ENCODE results near the gene STRA6.
"Not testable (repeated sequence)": the region's sequence is repeated elsewhere in the genome, so short reads cannot be mapped to it uniquely, and the experiment has no call there.

The STRA6 gene

DNA sequence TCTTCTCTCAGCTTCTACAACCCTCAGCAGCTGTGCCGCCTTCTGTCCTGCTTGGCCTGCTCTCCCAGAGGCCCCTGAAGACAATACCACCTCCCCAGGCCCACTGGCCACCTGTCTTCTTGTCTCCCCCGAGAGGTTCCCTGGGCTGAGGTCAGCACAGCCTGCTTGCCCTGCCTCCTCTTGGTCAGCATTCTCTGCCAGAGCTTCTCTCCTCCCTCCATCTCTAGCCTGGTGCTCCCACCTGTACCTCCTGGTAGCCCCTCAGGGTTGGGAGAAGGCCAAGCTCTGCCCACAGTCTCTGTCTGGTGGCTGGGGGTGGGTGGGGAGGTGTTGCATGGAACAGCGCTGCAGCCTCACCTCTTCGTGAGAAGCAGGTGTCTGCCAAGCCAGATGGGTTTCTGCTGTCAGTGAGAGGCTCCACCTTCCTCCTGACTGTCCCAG is 34.7 kb downstream of the STRA6 start:
- no peaks in the 10 kb centered on the region for H3K9me3 ChIP-seq (ENCODE audit: low read length)
- H3K27me3 ChIP-seq (ENCODE audit: insufficient read depth, low read length) = peaks cover 4% of the 10 kb centered on the region

GRCh38 chr15:74165461-74165860 is 37.1 kb downstream of the STRA6 start:
- no peak overlapping the region for H2AFZ ChIP-seq (ENCODE audit: low read depth, low read length)
- H3K4me3 ChIP-seq (ENCODE audit: low read length) = no peak overlapping the region
- no peaks in the 10 kb centered on the region for H3K9me3 ChIP-seq (ENCODE audit: low read length)
- H3K4me1 ChIP-seq (ENCODE audit: insufficient read depth, low read length) = peaks cover 3% of the 10 kb centered on the region
- peaks cover 4% of the 10 kb centered on the region for H3K27me3 ChIP-seq (ENCODE audit: insufficient read depth, low read length)
- H3K36me3 ChIP-seq (ENCODE audit: insufficient read depth, low read length) = no peaks in the 10 kb centered on the region

More for the DNA sequence above, 34.7 kb downstream of the STRA6 start:
- no peak overlapping the region for H2AFZ ChIP-seq (ENCODE audit: low read depth, low read length)
- H3K4me1 ChIP-seq (ENCODE audit: insufficient read depth, low read length) = peaks cover 7% of the 10 kb centered on the region
- no peak overlapping the region for H3K4me3 ChIP-seq (ENCODE audit: low read length)
- H3K36me3 ChIP-seq (ENCODE audit: insufficient read depth, low read length) = no peaks in the 10 kb centered on the region

DNA sequence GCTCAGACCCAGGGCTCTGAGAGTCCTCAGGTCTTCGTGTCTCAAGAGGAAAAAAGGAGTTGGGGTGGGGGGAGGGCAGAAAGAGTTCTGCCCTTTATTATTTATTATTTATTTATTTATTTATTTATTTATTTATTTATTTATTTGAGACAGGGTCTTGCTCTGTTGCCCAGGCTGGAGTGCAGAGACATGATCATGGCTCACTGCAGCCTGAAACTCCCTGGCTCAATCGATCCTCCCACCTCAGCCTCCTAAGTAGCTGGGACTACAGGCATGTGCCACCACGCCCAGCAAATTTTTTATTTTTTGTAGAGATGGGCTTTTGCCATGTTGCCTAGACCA is 40.4 kb downstream of the STRA6 start:
- H3K27me3 ChIP-seq (ENCODE audit: insufficient read depth, low read length); H3K9me3 ChIP-seq (ENCODE audit: low read length); H3K4me3 ChIP-seq (ENCODE audit: low read length); H3K36me3 ChIP-seq (ENCODE audit: insufficient read depth, low read length); H3K4me1 ChIP-seq (ENCODE audit: insufficient read depth, low read length); H2AFZ ChIP-seq (ENCODE audit: low read depth, low read length): not testable (repeated sequence)

DNA sequence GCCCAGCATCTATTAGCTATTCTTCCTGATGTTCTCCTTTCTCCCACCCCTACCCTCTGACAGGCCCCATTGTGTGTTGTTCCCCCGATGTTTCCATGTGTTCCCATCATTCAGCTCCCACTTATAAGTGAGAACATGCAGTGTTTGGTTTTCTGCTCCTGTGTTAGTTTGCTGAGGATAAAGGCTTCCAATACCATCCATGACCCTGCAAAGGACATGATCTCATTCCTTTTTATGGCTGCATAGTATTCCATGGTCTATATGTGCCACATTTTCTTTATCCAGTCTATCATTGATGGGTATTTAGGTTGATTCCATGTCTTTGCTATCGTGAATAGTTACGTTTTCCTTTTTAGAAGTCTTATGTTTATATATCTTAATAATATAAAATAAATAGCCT is 42.2 kb downstream of the STRA6 start:
- H3K9me3 ChIP-seq (ENCODE audit: low read length); H3K36me3 ChIP-seq (ENCODE audit: insufficient read depth, low read length); H2AFZ ChIP-seq (ENCODE audit: low read depth, low read length); H3K27me3 ChIP-seq (ENCODE audit: insufficient read depth, low read length); H3K4me3 ChIP-seq (ENCODE audit: low read length): not testable (repeated sequence)
- peaks cover 14% of the 10 kb centered on the region for H3K4me1 ChIP-seq (ENCODE audit: insufficient read depth, low read length)

- Histone ChIP-seq H3K27me3 (ENCODE audit: insufficient read depth, low read length) (no peaks in the 10 kb centered on the region), H2AFZ (ENCODE audit: low read depth, low read length) (no peak overlapping the region), H3K4me1 (ENCODE audit: insufficient read depth, low read length) (peaks cover 14% of the 10 kb centered on the region), H3K9me3 (ENCODE audit: low read length) (no peaks in the 10 kb centered on the region), H3K36me3 (ENCODE audit: insufficient read depth, low read length) (no peaks in the 10 kb centered on the region), H3K4me3 (ENCODE audit: low read length) (no peak overlapping the region)
Observed at GRCh38 chr15:74159773-74160172, 42.8 kb downstream of the STRA6 start.

DNA sequence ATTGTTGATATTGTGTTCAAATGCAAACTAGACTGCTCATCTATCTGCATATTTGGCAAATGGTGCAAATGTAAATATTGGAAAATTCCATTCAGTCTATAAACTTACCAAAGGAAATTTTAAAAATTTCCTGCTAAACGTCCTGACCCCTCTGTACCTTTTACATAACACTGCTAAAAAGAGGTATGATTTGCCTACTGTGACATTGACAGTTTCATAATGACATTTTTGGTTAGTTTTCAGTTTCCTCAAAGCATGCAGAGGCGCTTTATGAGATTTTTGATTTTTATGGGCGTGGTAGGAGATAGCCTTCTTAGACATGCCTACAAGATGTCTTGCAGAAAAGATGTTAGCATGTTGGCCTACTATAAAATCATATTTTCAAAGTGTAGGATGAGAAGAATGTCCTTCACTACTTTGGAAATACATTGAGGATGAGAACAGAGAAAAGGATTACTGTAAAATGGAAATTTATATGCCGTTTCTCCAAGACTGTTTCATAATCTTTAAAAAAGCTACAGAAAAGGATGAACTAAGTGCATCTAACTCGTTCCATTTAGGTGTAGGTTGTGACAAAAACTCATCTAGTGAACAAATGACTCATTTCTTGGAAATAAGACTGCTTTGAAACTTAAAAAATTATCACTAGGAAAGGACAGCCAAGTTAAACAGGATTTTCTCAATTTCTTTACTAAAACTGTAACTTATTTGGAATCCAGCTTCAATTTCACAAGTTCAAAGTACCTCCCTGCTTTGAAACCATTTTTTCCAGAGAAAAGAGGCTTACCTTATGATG is 43.5 kb downstream of the STRA6 start:
- H3K4me3 ChIP-seq (ENCODE audit: low read length) = no peak overlapping the region
- H2AFZ ChIP-seq (ENCODE audit: low read depth, low read length) = no peak overlapping the region

DNA sequence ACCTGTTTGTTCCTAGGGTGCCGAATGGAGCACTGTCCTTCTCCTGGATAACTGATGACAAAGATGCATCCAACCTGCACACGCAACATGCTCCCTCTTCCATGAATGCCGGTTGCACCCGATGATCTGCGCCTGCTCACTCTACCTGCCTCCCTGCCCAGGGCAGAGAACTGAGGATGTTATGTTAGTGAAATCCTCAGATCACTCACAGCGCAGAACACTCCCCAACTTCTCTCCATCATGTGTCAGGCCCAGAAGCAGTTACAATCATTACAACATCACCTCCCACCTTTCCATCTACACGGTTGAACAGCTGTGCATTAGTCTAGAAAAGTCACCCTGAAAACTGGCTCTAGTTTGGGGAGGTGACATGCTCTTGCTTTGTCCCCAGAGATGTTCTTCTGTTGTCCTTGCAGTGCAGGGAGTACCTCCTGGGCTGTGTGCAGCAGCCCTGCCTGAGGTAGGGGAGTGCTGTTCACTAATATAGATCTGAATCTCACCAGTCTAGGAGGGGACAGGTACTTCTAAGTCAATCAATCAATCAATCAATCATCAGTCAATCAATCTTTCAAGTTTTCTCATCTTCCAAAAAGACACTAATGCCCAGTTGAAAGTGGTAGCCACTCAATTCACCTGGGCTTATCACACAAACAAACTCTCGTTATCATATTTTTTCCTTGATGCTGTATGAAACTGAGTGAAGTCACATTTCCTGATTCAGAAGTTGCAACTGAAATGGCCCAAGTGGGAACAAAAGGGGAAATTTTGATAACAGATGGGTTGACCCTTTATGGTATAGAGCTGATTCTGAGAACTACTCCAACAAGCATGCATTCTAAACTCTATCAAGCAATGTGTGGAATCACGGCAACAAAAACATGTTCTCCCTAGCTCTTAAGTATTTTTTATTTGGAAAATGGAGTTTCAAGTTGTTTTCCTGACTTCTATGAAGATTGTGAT is 44.4 kb downstream of the STRA6 start:
- Histone ChIP-seq H3K27me3 (ENCODE audit: insufficient read depth, low read length) (no peaks in the 10 kb centered on the region), H3K4me1 (ENCODE audit: insufficient read depth, low read length) (peaks cover 14% of the 10 kb centered on the region), H2AFZ (ENCODE audit: low read depth, low read length) (no peak overlapping the region), H3K9me3 (ENCODE audit: low read length) (no peaks in the 10 kb centered on the region), H3K36me3 (ENCODE audit: insufficient read depth, low read length) (no peaks in the 10 kb centered on the region), H3K4me3 (ENCODE audit: low read length) (no peak overlapping the region)

More for the DNA sequence above, 43.5 kb downstream of the STRA6 start:
- peaks cover 14% of the 10 kb centered on the region for H3K4me1 ChIP-seq (ENCODE audit: insufficient read depth, low read length)
- no peaks in the 10 kb centered on the region for H3K36me3 ChIP-seq (ENCODE audit: insufficient read depth, low read length)
- no peaks in the 10 kb centered on the region for H3K9me3 ChIP-seq (ENCODE audit: low read length)
- no peaks in the 10 kb centered on the region for H3K27me3 ChIP-seq (ENCODE audit: insufficient read depth, low read length)

DNA sequence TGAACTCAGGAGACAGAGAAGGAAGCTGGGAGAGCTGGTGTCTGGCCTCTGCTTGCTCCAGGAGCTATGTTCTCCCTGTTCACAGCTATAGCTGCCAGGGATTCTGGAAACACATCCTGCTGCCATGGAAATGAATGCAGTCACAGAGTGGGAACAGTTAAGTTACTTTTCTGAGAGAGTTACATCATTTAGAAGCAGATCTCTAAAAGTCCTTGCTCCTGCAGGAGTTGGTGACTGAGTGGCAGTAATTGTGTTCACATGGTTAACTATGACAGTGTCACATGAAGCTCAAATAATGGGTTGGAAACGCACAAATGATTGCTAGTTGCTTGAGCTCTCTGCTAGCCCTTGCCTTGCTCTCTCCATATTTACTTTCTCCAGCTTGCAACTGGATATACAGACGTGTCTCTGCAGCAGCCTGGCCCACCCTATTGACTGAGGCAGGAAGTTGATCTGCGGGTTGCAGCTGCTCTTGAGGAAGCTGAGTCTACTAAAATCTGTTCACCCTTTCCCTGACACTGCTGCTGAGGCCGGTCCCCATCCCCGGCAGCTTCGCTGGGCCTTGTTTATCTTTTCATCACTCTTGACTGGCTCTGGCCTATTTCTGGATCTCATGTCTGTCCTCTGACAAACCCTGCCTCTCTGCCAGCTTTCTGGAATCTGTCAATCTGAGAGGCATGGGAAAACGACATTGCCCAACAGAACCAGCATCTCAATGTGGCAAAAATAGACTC is 45.7 kb downstream of the STRA6 start:
- H2AFZ ChIP-seq (ENCODE audit: low read depth, low read length) = peak overlapping the region; percentile 41
- no peaks in the 10 kb centered on the region for H3K9me3 ChIP-seq (ENCODE audit: low read length)
- peaks cover 14% of the 10 kb centered on the region for H3K4me1 ChIP-seq (ENCODE audit: insufficient read depth, low read length)
- no peaks in the 10 kb centered on the region for H3K27me3 ChIP-seq (ENCODE audit: insufficient read depth, low read length)
- H3K36me3 ChIP-seq (ENCODE audit: insufficient read depth, low read length) = no peaks in the 10 kb centered on the region
- H3K4me3 ChIP-seq (ENCODE audit: low read length) = no peak overlapping the region

DNA sequence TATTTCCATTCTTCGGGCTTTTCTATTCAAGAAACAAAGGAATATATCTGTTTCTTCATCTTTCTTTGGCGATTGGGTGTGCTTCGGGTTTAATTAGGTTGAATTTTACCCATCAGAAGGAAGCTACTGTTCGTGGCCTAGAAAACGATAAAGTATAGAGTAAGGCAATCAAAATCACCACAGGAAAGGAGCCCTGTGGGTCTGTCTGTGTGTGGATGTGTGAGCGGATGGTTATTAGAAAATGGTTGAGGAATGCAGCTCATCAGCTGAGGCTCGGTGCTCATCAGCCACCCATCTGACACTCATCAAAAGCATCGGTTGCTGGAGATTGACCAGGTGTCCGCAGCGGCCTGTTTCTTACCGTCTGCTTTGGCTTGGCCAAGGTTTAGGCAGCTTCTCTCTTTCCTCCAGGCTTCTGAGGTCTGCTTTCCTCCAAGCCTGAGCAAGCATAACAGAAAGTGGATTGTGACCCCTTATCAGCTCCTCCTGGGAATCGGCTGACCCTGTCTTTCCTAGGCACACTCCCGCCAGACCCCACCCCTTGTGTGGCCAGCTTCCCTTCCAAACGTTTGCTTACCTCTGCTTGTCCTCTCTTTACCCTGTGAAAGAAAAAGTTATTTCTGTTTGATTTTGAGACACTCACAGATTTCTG is 46.7 kb downstream of the STRA6 start:
- Histone ChIP-seq H2AFZ (ENCODE audit: low read depth, low read length) (no peak overlapping the region), H3K36me3 (ENCODE audit: insufficient read depth, low read length) (no peaks in the 10 kb centered on the region), H3K27me3 (ENCODE audit: insufficient read depth, low read length) (no peaks in the 10 kb centered on the region), H3K9me3 (ENCODE audit: low read length) (no peaks in the 10 kb centered on the region), H3K4me1 (ENCODE audit: insufficient read depth, low read length) (peaks cover 14% of the 10 kb centered on the region), H3K4me3 (ENCODE audit: low read length) (no peak overlapping the region)

- Histone ChIP-seq H3K4me1 (ENCODE audit: insufficient read depth, low read length) (no peaks in the 10 kb centered on the region), H3K36me3 (ENCODE audit: insufficient read depth, low read length) (no peaks in the 10 kb centered on the region), H3K9me3 (ENCODE audit: low read length) (no peaks in the 10 kb centered on the region), H2AFZ (ENCODE audit: low read depth, low read length) (no peak overlapping the region), H3K4me3 (ENCODE audit: low read length) (no peak overlapping the region), H3K27me3 (ENCODE audit: insufficient read depth, low read length) (no peaks in the 10 kb centered on the region)
Observed at GRCh38 chr15:74147051-74147450, 55.5 kb downstream of the STRA6 start.

DNA sequence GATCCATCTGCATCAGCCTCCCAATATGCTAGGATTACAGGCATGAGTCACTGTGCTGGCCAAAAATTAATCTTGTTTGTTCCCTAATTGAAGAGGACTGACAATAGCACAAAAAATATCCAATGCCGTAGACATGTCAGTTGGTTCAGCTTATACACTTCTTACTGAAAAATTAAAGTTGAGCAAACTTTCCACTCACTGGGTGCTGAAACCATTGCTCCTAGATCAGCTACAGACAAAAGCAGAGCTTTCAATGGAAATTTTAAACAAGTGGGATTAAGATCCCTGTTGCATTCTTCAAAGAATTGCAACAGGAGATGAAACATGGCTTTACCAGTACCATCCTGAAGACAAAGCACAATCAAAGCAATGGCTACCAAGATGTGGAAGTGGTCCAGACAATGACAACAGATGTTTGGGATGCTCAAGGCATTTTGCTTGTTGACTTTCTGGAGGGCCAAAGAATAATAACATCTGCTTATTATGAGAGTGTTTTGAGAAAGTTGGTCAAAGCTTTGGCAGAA is 56.2 kb downstream of the STRA6 start:
- no peaks in the 10 kb centered on the region for H3K4me1 ChIP-seq (ENCODE audit: insufficient read depth, low read length)

GRCh38 chr15:74144153-74144775 is 58.3 kb downstream of the STRA6 start:
- Histone ChIP-seq H3K27me3 (ENCODE audit: insufficient read depth, low read length) (peaks cover 10% of the 10 kb centered on the region), H2AFZ (ENCODE audit: low read depth, low read length) (no peak overlapping the region), H3K9me3 (ENCODE audit: low read length) (no peaks in the 10 kb centered on the region), H3K4me1 (ENCODE audit: insufficient read depth, low read length) (no peaks in the 10 kb centered on the region), H3K4me3 (ENCODE audit: low read length) (no peak overlapping the region), H3K36me3 (ENCODE audit: insufficient read depth, low read length) (no peaks in the 10 kb centered on the region)

More for the DNA sequence above, 56.2 kb downstream of the STRA6 start:
- no peak overlapping the region for H3K4me3 ChIP-seq (ENCODE audit: low read length)
- no peaks in the 10 kb centered on the region for H3K9me3 ChIP-seq (ENCODE audit: low read length)
- no peaks in the 10 kb centered on the region for H3K36me3 ChIP-seq (ENCODE audit: insufficient read depth, low read length)
- no peaks in the 10 kb centered on the region for H3K27me3 ChIP-seq (ENCODE audit: insufficient read depth, low read length)
- no peak overlapping the region for H2AFZ ChIP-seq (ENCODE audit: low read depth, low read length)
